ENCODE results near the gene ACTG2. TPM values are rescaled to one million over a fixed set of nuclear protein-coding genes. Genes with fewer than 3 reads are reported as not detected.

ACTG2 gene
- total RNA-seq, 3 donors from 2014 or later (not counting 1 experiment from before 2014, with no cell fraction given) = not detected

GRCh38 chr2:73937103-73937885 is 44.5 kb downstream of the ACTG2 start:
- Histone ChIP-seq H3K4me1 (ENCODE audit: control insufficient read depth, insufficient read depth, low read length) (peaks cover 3% of the 10 kb centered on the region), H3K4me3 (ENCODE audit: low read length) (no peak overlapping the region), H3K27ac (ENCODE audit: low read length) (no peak overlapping the region), H3K9me3 (ENCODE audit: control insufficient read depth, insufficient read depth, low read length) (no peaks in the 10 kb centered on the region), H3K27me3 (ENCODE audit: control insufficient read depth, insufficient read depth, low read length) (no peaks in the 10 kb centered on the region), H3K36me3 (ENCODE audit: control insufficient read depth, insufficient read depth, low read length) (peaks cover 32% of the 10 kb centered on the region)
- Mint-ChIP-seq H3K36me3 (no peaks in the 10 kb centered on the region), H3K4me1 (peaks cover 54 to 64% of the 10 kb centered on the region in 2 donors), H3K27ac (peak overlapping the region; percentile 10 to 62), H3K4me3 (no peak overlapping the region), H3K9me3 (no peaks in the 10 kb centered on the region), H3K27me3 (ENCODE audit: low read depth in 2 of 2) (no peaks in the 10 kb centered on the region)
- DNase-seq (no peak), ATAC-seq (no peak)
- WGBS (ENCODE audit: insufficient coverage) = 100% methylated on average over 3 of the region's 4 CpGs
- TF ChIP-seq CTCF (IDR thresholded peaks at IDR 0.05) = no peak
- intact Hi-C loops (cut with micrococcal nuclease) = loop anchor here (5.0 kb wide), 1 partner anchor 40 kb away; no protein-coding TSS in a partner anchor

- Histone ChIP-seq H3K4me1 (ENCODE audit: control insufficient read depth, insufficient read depth, low read length) (peaks cover 3% of the 10 kb centered on the region), H3K36me3 (ENCODE audit: control insufficient read depth, insufficient read depth, low read length) (peaks cover 31% of the 10 kb centered on the region), H3K27ac (ENCODE audit: low read length) (no peak overlapping the region), H3K27me3 (ENCODE audit: control insufficient read depth, insufficient read depth, low read length) (no peaks in the 10 kb centered on the region), H3K9me3 (ENCODE audit: control insufficient read depth, insufficient read depth, low read length) (no peaks in the 10 kb centered on the region), H3K4me3 (ENCODE audit: low read length) (no peak overlapping the region)
- intact Hi-C loops (cut with micrococcal nuclease) = loop anchor here (5.0 kb wide), 1 partner anchor 41 kb away; no protein-coding TSS in a partner anchor
- DNase-seq (no peak), ATAC-seq (peak in 1 of 3 donors; percentile 50)
- H3K4me1 Mint-ChIP-seq = peaks cover 52 to 58% of the 10 kb centered on the region in 2 donors
- peak overlapping the region in 1 of 2 donors; percentile 62 for H3K27ac Mint-ChIP-seq
- no peak overlapping the region for H3K4me3 Mint-ChIP-seq
- H3K9me3 Mint-ChIP-seq = no peaks in the 10 kb centered on the region
- no peak for TF ChIP-seq CTCF (IDR thresholded peaks at IDR 0.05)
- no peaks in the 10 kb centered on the region for H3K36me3 Mint-ChIP-seq
- no peaks in the 10 kb centered on the region for H3K27me3 Mint-ChIP-seq (ENCODE audit: low read depth in 2 of 2)
Observed at GRCh38 chr2:73937899-73938298, 45.1 kb downstream of the ACTG2 start.

GRCh38 chr2:73938718-73939352 is 46.0 kb downstream of the ACTG2 start:
- Histone ChIP-seq H3K4me1 (ENCODE audit: control insufficient read depth, insufficient read depth, low read length) (peaks cover 3% of the 10 kb centered on the region), H3K4me3 (ENCODE audit: low read length) (no peak overlapping the region), H3K27me3 (ENCODE audit: control insufficient read depth, insufficient read depth, low read length) (no peaks in the 10 kb centered on the region), H3K9me3 (ENCODE audit: control insufficient read depth, insufficient read depth, low read length) (no peaks in the 10 kb centered on the region), H3K36me3 (ENCODE audit: control insufficient read depth, insufficient read depth, low read length) (peaks cover 26% of the 10 kb centered on the region), H3K27ac (ENCODE audit: low read length) (no peak overlapping the region)
- H3K27ac Mint-ChIP-seq = no peak overlapping the region
- WGBS (ENCODE audit: insufficient coverage) = 79% methylated on average over 5 of the region's 5 CpGs
- TF ChIP-seq CTCF (IDR thresholded peaks at IDR 0.05) = no peak
- no peaks in the 10 kb centered on the region for H3K9me3 Mint-ChIP-seq
- peak in 1 of 2 donors; percentile 21 for DNase-seq
- no peaks in the 10 kb centered on the region for H3K27me3 Mint-ChIP-seq (ENCODE audit: low read depth in 2 of 2)
- H3K4me1 Mint-ChIP-seq = peaks cover 49 to 51% of the 10 kb centered on the region in 2 donors
- H3K4me3 Mint-ChIP-seq = no peak overlapping the region
- intact Hi-C loops (cut with micrococcal nuclease) = loop anchor here (5.0 kb wide), 1 partner anchor 42 kb away; no protein-coding TSS in a partner anchor
- peak in 1 of 3 donors; percentile 7 for ATAC-seq
- H3K36me3 Mint-ChIP-seq = no peaks in the 10 kb centered on the region
